Esophagus (tissue), 2 donors: ENCODE measurements around the gene COL5A3. TPM values are rescaled to one million over a fixed set of nuclear protein-coding genes. Genes with fewer than 3 reads are reported as not detected.

ENCODE experiments used
- H3K27ac ChIP-seq, 2 donors: one replicate each; pipeline ENCODE4 v1.5.1; 2013; ENCODE audit warnings: low read depth in 2 of 2, mild to moderate bottlenecking in 2 of 2, inconsistent platforms in 1 of 2, low read length in 1 of 2, moderate library complexity in 1 of 2
- H3K27me3 ChIP-seq, 2 donors: one replicate each; pipeline ENCODE4 v1.6.1; 2013; ENCODE audit warnings: low read length in 2 of 2, control low read depth in 1 of 2, mild to moderate bottlenecking in 1 of 2; ENCODE audit not compliant: insufficient read depth in 2 of 2, control insufficient read depth in 1 of 2
- H3K36me3 ChIP-seq, 2 donors: one replicate each; pipeline ENCODE4 v1.6.1; 2013; ENCODE audit warnings: low read length in 1 of 2; ENCODE audit not compliant: control insufficient read depth in 2 of 2, insufficient read depth in 2 of 2
- H3K4me1 ChIP-seq, 2 donors: one replicate each; pipeline ENCODE4 v1.6.1; 2013; ENCODE audit warnings: low read length in 1 of 2; ENCODE audit not compliant: control insufficient read depth in 2 of 2, insufficient read depth in 2 of 2
- H3K4me3 ChIP-seq, 2 donors: one replicate each; pipeline ENCODE4 v1.5.1; 2013; ENCODE audit warnings: low read length in 2 of 2, mild to moderate bottlenecking in 2 of 2, low read depth in 1 of 2, moderate library complexity in 1 of 2
- H3K9me3 ChIP-seq, 2 donors: one replicate each; pipeline ENCODE4 v1.6.1; 2013; ENCODE audit warnings: mild to moderate bottlenecking in 2 of 2, low read depth in 1 of 2, low read length in 1 of 2, moderate library complexity in 1 of 2; ENCODE audit not compliant: control insufficient read depth in 2 of 2, insufficient read depth in 1 of 2
- WGBS, 2 donors: extraction: QIAGEN DNeasy Blood & Tissue Kit; methylation state at CpG; one replicate each; pipeline ENCODE4 v1.1.7; 2013; 5-methylcytosine and 5-hydroxymethylcytosine counted together
- polyA plus RNA-seq, 2 donors: library from polyadenylated mRNA; stranded (reverse); fragments of 200-250 nt; gene quantifications; one replicate each; pipeline ENCODE4 v1.2.3, GENCODE V29; 2013
- donor health status: healthy with polysubstance abuse.
- donor health status: Bipolar disorder and iron deficiency.

The COL5A3 gene
- polyA plus RNA-seq, 2 donors: 5.6 to 6.8 TPM

GRCh38 chr19:9914315-9915207, 95.7 kb downstream of the COL5A3 start:
- Histone ChIP-seq H3K4me1 (peaks cover 3 to 6% of the 10 kb centered on the region in 2 donors), H3K36me3 (no peaks in the 10 kb centered on the region), H3K27me3 (peaks cover 0 to 4% of the 10 kb centered on the region in 2 donors), H3K4me3 (peak overlapping the region; percentile 29 to 50), H3K27ac (no peak overlapping the region), H3K9me3 (no peaks in the 10 kb centered on the region)
- WGBS, 2 donors: 1% methylated on average over 49 to 65 of the region's 65 CpGs

GRCh38 chr19:9914001-9914314, 96.3 kb downstream of the COL5A3 start:
- Histone ChIP-seq H3K9me3 (no peaks in the 10 kb centered on the region), H3K4me1 (peaks cover 3 to 6% of the 10 kb centered on the region in 2 donors), H3K27ac (no peak overlapping the region), H3K36me3 (no peaks in the 10 kb centered on the region), H3K27me3 (peaks cover 0 to 4% of the 10 kb centered on the region in 2 donors), H3K4me3 (peak overlapping the region; percentile 29 to 50)
- WGBS, 2 donors: 0 to 3% methylated on average over 14 to 27 of the region's 27 CpGs

- H3K9me3 ChIP-seq: no peaks in the 10 kb centered on the region
- peaks cover 3 to 6% of the 10 kb centered on the region in 2 donors for H3K4me1 ChIP-seq
- 3 to 4% methylated on average over 61 to 94 of the region's 95 CpGs for WGBS, 2 donors
- peaks cover 0 to 4% of the 10 kb centered on the region in 2 donors for H3K27me3 ChIP-seq
- H3K27ac ChIP-seq: no peak overlapping the region
- peak overlapping the region in 1 of 2 donors; percentile 50 for H3K4me3 ChIP-seq
- no peaks in the 10 kb centered on the region for H3K36me3 ChIP-seq
Observed at GRCh38 chr19:9913237-9914000, 96.9 kb downstream of the COL5A3 start.

GRCh38 chr19:9912551-9913236, 97.6 kb downstream of the COL5A3 start:
- no peaks in the 10 kb centered on the region for H3K36me3 ChIP-seq
- peaks cover 0 to 4% of the 10 kb centered on the region in 2 donors for H3K27me3 ChIP-seq
- H3K4me3 ChIP-seq: no peak overlapping the region
- no peaks in the 10 kb centered on the region for H3K9me3 ChIP-seq
- peaks cover 3 to 6% of the 10 kb centered on the region in 2 donors for H3K4me1 ChIP-seq
- 48 to 51% methylated on average over 21 to 24 of the region's 24 CpGs for WGBS, 2 donors
- no peak overlapping the region for H3K27ac ChIP-seq

- Histone ChIP-seq H3K27ac (no peak overlapping the region), H3K4me3 (no peak overlapping the region), H3K4me1 (peaks cover 3 to 6% of the 10 kb centered on the region in 2 donors), H3K9me3 (no peaks in the 10 kb centered on the region), H3K36me3 (no peaks in the 10 kb centered on the region), H3K27me3 (peaks cover 0 to 4% of the 10 kb centered on the region in 2 donors)
- 62% methylated on average over 6 of the region's 6 CpGs for WGBS, 2 donors
Observed at GRCh38 chr19:9911524-9912185, 98.6 kb downstream of the COL5A3 start.

- Histone ChIP-seq H3K4me3 (no peak overlapping the region), H3K9me3 (no peaks in the 10 kb centered on the region), H3K27ac (no peak overlapping the region), H3K27me3 (peaks cover 0 to 4% of the 10 kb centered on the region in 2 donors), H3K4me1 (peaks cover 3 to 6% of the 10 kb centered on the region in 2 donors), H3K36me3 (no peaks in the 10 kb centered on the region)
- WGBS, 2 donors: 97% methylated on average over 1 of the region's 1 CpG
Observed at GRCh38 chr19:9910625-9911024, 99.7 kb downstream of the COL5A3 start.

Other genes starting within 250 kb of the COL5A3 start
- 10 to 100 TPM in 1 of 2 donors, 1 to 10 TPM in 1; 8.4 to 17.5 TPM for gene ZNF846, start 241.8 kb downstream of the COL5A3 start, polyA plus RNA-seq
- gene FBXL12, start 191.4 kb downstream of the COL5A3 start, polyA plus RNA-seq: 10 to 100 TPM; 14.8 to 15.3 TPM
- 1,000 to 10,000 TPM in 1 of 2 donors, 100 to 1,000 TPM in 1; 604 to 1,000 TPM for gene UBL5, start 182.6 kb downstream of the COL5A3 start, polyA plus RNA-seq
- 10 to 100 TPM; 35.0 to 81.7 TPM for gene PIN1, start 175.2 kb downstream of the COL5A3 start, polyA plus RNA-seq
- 1 to 10 TPM; 4.8 to 5.7 TPM for gene OLFM2, start 74.0 kb downstream of the COL5A3 start, polyA plus RNA-seq
- not detected for gene RDH8, start 3.0 kb upstream of the COL5A3 start, polyA plus RNA-seq
- 10 to 100 TPM; 15.7 to 22.9 TPM for gene SHFL, start 75.8 kb upstream of the COL5A3 start, polyA plus RNA-seq
- gene ANGPTL6, start 92.2 kb upstream of the COL5A3 start, polyA plus RNA-seq: under 1 TPM; 0.28 to 0.47 TPM
- 10 to 100 TPM; 41.6 to 64.7 TPM for gene PPAN, start 95.9 kb upstream of the COL5A3 start, polyA plus RNA-seq
- 10 to 100 TPM in 1 of 2 donors, 1 to 10 TPM in 1; 6.6 to 12.8 TPM for gene P2RY11, start 101.2 kb upstream of the COL5A3 start, polyA plus RNA-seq
- 100 to 1,000 TPM in 1 of 2 donors, 10 to 100 TPM in 1; 85.4 to 163 TPM for gene EIF3G, start 109.4 kb upstream of the COL5A3 start, polyA plus RNA-seq
- 10 to 100 TPM; 32.1 to 42.6 TPM for gene DNMT1, start 184.4 kb upstream of the COL5A3 start, polyA plus RNA-seq
- 1 to 10 TPM in 1 of 2 donors, under 1 TPM in 1; 0.71 to 1.2 TPM for gene S1PR2, start 220.8 kb upstream of the COL5A3 start, polyA plus RNA-seq
- 10 to 100 TPM; 25.7 to 71.6 TPM for gene MRPL4, start 241.7 kb upstream of the COL5A3 start, polyA plus RNA-seq